ENCODE data around the gene NDUFS1.
"Not testable (repeated sequence)": the region's sequence is repeated elsewhere in the genome, so short reads cannot be mapped to it uniquely, and the experiment has no call there.

Gene NDUFS1

DNA sequence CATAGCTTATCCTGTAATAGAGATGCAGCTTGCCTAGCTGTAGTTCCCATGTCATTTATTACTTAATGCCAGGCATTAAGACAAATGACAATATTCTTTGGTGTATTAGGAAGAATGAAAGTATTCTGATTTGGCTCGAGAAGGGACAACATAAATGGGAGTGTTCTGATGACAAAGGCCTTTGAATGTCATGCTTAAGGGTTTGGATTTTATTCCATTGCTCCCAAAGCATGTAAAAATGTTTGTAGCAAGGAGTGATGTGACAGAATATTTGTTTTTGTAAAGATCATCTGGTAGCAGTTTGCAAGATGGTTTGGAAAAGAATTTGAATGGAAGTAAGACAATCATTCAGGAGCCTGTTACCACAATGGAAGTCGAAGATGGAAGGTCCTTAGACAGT is 30.9 kb upstream of the NDUFS1 start:
- no peak overlapping the region for H3K4me3 ChIP-seq (ENCODE audit: low read depth, low read length)
- H3K36me3 ChIP-seq = no peaks in the 10 kb centered on the region
- no peak for DNase-seq
- H3K27ac ChIP-seq = no peak overlapping the region
- no peaks in the 10 kb centered on the region for H3K27me3 ChIP-seq (ENCODE audit: insufficient read depth, low read depth, severe bottlenecking)
- H3K9me3 ChIP-seq (ENCODE audit: severe bottlenecking) = no peaks in the 10 kb centered on the region
- TF ChIP-seq, protein P1, sequence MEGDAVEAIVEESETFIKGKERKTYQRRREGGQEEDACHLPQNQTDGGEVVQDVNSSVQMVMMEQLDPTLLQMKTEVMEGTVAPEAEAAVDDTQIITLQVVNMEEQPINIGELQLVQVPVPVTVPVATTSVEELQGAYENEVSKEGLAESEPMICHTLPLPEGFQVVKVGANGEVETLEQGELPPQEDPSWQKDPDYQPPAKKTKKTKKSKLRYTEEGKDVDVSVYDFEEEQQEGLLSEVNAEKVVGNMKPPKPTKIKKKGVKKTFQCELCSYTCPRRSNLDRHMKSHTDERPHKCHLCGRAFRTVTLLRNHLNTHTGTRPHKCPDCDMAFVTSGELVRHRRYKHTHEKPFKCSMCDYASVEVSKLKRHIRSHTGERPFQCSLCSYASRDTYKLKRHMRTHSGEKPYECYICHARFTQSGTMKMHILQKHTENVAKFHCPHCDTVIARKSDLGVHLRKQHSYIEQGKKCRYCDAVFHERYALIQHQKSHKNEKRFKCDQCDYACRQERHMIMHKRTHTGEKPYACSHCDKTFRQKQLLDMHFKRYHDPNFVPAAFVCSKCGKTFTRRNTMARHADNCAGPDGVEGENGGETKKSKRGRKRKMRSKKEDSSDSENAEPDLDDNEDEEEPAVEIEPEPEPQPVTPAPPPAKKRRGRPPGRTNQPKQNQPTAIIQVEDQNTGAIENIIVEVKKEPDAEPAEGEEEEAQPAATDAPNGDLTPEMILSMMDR (IDR thresholded peaks at IDR 0.05; ENCODE audit: low read depth, low read length) = no peak

DNA sequence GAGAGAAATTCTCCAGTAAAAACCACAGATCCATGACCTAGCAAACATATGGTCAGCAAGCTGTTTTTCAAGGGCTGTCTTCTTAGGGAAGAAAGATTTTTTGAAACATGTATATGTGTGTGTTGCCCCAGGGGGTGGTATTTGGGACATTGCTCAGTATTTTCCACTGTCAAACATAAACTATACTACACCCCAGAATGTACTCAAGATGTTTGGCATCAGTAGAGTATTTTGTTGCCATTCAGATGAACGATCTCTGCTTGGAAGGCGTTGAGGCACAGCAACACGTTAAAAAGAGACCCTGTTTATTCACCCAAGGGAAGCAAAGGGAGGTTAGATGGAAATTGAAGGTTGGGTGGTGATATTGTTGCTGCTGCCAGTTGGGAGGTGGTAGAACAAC is 30.4 kb upstream of the NDUFS1 start:
- TF ChIP-seq, protein P1 (IDR thresholded peaks at IDR 0.05; ENCODE audit: low read depth, low read length) = no peak
- Histone ChIP-seq H3K4me3 (ENCODE audit: low read depth, low read length) (no peak overlapping the region), H3K9me3 (ENCODE audit: severe bottlenecking) (no peaks in the 10 kb centered on the region), H3K36me3 (no peaks in the 10 kb centered on the region), H3K27me3 (ENCODE audit: insufficient read depth, low read depth, severe bottlenecking) (no peaks in the 10 kb centered on the region), H3K27ac (no peak overlapping the region)
- no peak for DNase-seq

DNA sequence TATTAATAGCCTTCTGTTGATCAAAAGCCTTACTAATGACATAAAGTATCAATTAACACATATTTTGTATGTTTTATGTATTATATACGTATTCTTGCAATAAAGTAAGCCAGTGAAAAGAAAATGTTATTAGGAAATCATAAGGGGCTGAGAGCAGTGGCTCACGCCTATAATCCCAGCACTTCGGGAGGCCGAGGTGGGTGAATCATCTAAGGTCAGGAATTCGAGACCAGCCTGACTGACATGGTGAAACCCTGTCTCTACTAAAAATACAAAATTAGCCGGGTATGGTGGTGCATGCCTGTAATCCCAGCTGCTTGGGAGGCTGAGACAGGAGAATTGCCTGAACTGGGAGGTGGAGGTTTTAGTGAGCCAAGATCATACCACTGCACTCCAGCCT is 22.3 kb upstream of the NDUFS1 start:
- not testable (repeated sequence) for H3K9me3 ChIP-seq (ENCODE audit: severe bottlenecking); H3K4me3 ChIP-seq (ENCODE audit: low read depth, low read length); H3K36me3 ChIP-seq; H3K27me3 ChIP-seq (ENCODE audit: insufficient read depth, low read depth, severe bottlenecking); DNase-seq; H3K27ac ChIP-seq

DNA sequence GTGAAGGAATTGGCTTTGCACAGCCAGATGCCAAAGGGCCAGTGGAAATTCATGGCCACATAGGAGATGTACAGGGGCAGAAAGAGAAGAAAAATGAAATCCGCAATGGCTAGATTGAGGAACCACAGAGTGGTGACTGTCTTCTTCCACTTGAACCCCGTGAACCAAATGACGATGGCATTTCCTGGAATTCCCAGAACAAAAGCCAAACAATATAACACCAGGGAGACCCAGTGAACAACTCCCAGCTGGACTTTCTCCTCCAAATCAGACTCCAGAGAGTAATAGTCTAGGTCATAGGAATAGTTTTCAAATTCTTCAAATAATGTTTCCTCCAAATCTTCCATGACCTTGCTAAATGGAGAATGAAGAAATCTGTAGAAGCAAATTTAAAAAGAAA is 17.7 kb upstream of the NDUFS1 start:
- TF ChIP-seq, protein P1 (IDR thresholded peaks at IDR 0.05; ENCODE audit: low read depth, low read length) = no peak
- Histone ChIP-seq H3K4me3 (ENCODE audit: low read depth, low read length) (no peak overlapping the region), H3K27ac (no peak overlapping the region), H3K9me3 (ENCODE audit: severe bottlenecking) (no peaks in the 10 kb centered on the region), H3K36me3 (no peaks in the 10 kb centered on the region), H3K27me3 (ENCODE audit: insufficient read depth, low read depth, severe bottlenecking) (no peaks in the 10 kb centered on the region)
- DNase-seq = no peak

DNA sequence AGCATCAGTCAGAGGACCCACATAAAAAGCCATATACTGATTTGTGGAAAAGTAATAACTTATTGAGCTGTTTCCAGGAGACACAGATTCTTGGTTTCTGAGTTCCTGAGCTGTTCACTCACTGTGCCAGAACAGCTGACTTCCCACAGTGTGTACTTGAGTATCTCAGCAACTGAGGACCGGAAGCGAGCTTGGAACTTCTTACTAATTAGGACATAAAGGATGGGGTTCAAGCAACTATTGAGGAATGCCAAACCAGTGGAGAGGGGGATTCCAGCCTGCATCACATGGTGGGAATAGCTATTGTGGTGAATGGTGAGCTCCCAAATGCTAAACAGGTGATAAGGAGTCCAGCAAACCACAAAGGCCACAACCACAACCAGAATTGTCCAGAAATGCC is 16.9 kb upstream of the NDUFS1 start:
- H3K27me3 ChIP-seq (ENCODE audit: insufficient read depth, low read depth, severe bottlenecking) = no peaks in the 10 kb centered on the region
- DNase-seq = no peak
- TF ChIP-seq, protein P1 (IDR thresholded peaks at IDR 0.05; ENCODE audit: low read depth, low read length) = no peak
- H3K27ac ChIP-seq = no peak overlapping the region
- no peak overlapping the region for H3K4me3 ChIP-seq (ENCODE audit: low read depth, low read length)
- H3K36me3 ChIP-seq = no peaks in the 10 kb centered on the region
- H3K9me3 ChIP-seq (ENCODE audit: severe bottlenecking) = no peaks in the 10 kb centered on the region

DNA sequence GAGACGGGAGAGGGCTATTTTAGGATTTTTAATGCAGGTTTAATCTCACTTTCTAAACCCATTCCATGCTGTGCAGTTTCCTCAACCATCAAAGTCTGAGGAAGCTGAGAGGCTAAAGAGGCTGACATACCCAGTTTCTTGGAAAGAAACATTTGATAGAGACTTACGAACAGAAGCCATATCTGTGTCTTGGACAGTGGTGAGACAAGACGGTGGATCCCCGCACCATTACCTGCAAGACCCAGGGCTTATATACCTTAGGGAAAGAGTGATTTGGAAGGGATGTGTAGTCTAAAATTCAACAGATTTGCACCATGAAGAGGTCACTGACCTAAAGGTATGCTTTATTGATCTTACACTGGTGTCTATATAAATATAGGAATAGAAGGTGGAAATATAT is 13.9 kb upstream of the NDUFS1 start:
- Histone ChIP-seq H3K9me3 (ENCODE audit: severe bottlenecking) (no peaks in the 10 kb centered on the region), H3K4me3 (ENCODE audit: low read depth, low read length) (no peak overlapping the region), H3K27ac (no peak overlapping the region), H3K27me3 (ENCODE audit: insufficient read depth, low read depth, severe bottlenecking) (no peaks in the 10 kb centered on the region), H3K36me3 (no peaks in the 10 kb centered on the region; the same call in 1 of the 2 replicates)
- TF ChIP-seq, protein P1 (IDR thresholded peaks at IDR 0.05; ENCODE audit: low read depth, low read length) = no peak
- DNase-seq = no peak

DNA sequence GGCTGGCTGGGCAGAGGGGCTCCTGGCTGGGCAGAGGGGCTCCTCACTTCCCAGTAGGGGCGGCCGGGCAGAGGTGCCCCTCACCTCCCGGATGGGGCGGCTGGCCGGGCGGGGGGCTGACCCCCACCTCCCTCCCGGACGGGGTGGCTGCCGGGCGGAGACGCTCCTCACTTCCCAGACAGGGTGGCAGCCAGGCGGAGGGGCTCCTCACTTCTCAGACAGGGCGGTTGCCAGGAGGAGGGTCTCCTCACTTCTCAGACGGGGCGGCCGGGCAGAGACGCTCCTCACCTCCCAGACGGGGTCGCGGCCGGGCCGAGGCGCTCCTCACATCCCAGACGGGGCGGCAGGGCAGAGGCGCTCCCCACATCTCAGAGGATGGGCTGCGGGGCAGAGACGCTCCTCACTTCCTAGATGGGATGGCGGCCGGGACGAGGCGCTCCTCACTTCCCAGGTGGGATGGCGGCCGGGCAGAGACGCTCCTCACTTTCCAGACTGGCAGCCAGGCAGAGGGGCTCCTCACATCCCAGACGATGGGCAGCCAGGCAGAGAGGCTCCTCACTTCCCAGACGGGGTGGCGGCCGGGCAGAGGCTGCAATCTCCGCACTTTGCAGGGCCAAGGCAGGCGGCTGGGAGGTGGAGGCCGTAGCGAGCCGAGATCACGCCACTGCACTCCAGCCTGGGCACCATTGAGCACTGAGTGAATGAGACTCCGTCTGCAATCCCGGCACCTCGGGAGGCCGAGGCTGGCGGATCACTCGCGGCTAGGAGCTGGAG is 12.6 kb upstream of the NDUFS1 start:
- not testable (repeated sequence) for DNase-seq; H3K36me3 ChIP-seq; H3K9me3 ChIP-seq (ENCODE audit: severe bottlenecking); H3K4me3 ChIP-seq (ENCODE audit: low read depth, low read length); H3K27ac ChIP-seq; H3K27me3 ChIP-seq (ENCODE audit: insufficient read depth, low read depth, severe bottlenecking)

DNA sequence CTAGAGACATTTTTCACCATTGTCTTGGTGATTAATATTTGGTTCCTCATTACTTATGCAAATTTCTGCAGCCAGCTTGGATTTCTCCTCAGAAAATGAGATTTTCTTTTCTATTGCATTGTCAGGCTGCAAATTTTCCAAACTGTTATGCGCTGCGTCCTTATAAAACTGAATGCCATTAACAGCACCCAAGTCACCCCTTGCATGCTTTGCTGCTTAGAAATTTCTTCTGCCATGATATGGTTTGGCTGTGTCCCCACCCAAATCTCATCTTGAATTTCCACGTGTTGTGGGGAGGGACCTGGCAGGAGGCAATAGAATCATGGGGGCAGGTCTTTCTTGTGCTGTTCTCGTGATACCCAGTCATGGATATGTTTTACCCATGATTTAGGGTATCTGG is 9.0 kb upstream of the NDUFS1 start:
- H3K27me3 ChIP-seq (ENCODE audit: insufficient read depth, low read depth, severe bottlenecking); H3K27ac ChIP-seq; H3K4me3 ChIP-seq (ENCODE audit: low read depth, low read length); DNase-seq; H3K9me3 ChIP-seq (ENCODE audit: severe bottlenecking); H3K36me3 ChIP-seq: not testable (repeated sequence)

Measured in WERI-Rb-1 (cell line).